ENCODE measurements around the gene HNRNPH3.

HNRNPH3 gene

GRCh38 chr10:68331455-68332258, at the start of gene HNRNPH3:
Gene HNRNPH3 (plus strand): TSS chr10:68332064. CDS start chr10:68337222, 5,158 bp downstream.
- H3K79me2 ChIP-seq (ENCODE audit: control insufficient read depth, low read length) = peaks cover 59% of the 10 kb centered on the region

GRCh38 chr10:68284062-68285001, 47.5 kb upstream of the HNRNPH3 start:
- no peaks in the 10 kb centered on the region for H3F3A ChIP-seq (ENCODE audit: control insufficient read depth, insufficient read depth)
- H3K9me2 ChIP-seq (replicated peaks; ENCODE audit: control insufficient read depth, low read length) = no peaks in the 10 kb centered on the region
- no peaks in the 10 kb centered on the region for H3K9me3 ChIP-seq (ENCODE audit: control insufficient read depth, insufficient read depth, low read length)
- no peak overlapping the region for H3K4me3 ChIP-seq (ENCODE audit: low read length)
- H3K79me2 ChIP-seq (ENCODE audit: control insufficient read depth, low read length) = no peaks in the 10 kb centered on the region
- no peaks in the 10 kb centered on the region for H3K36me3 ChIP-seq (ENCODE audit: control insufficient read depth, low read length)
- no peaks in the 10 kb centered on the region for H3K27me3 ChIP-seq (ENCODE audit: control insufficient read depth, low read length)
- peaks cover 7% of the 10 kb centered on the region for H3K4me1 ChIP-seq (ENCODE audit: control insufficient read depth, low read length)
- no peak overlapping the region for H3K27ac ChIP-seq (ENCODE audit: low read depth, low read length)
- TF ChIP-seq EZH2phosphoT487 (IDR thresholded peaks at IDR 0.05; ENCODE audit: borderline replicate concordance, low read length) = no peak
- TF ChIP-seq CTCF (IDR thresholded peaks at IDR 0.05; ENCODE audit: low read depth, low read length, poor library complexity, severe bottlenecking) = no peak
- no peak overlapping the region for H3K4me2 ChIP-seq (ENCODE audit: low read length)
- H4K20me1 ChIP-seq (ENCODE audit: control insufficient read depth, insufficient read depth, low read depth, low read length) = no peaks in the 10 kb centered on the region

More at GRCh38 chr10:68331455-68332258, at the start of gene HNRNPH3:
- no peaks in the 10 kb centered on the region for H3K27me3 ChIP-seq (ENCODE audit: control insufficient read depth, low read length)
- no peak for TF ChIP-seq EZH2phosphoT487 (IDR thresholded peaks at IDR 0.05; ENCODE audit: borderline replicate concordance, low read length)
- no peak for TF ChIP-seq CTCF (IDR thresholded peaks at IDR 0.05; ENCODE audit: low read depth, low read length, poor library complexity, severe bottlenecking)
- H3K27ac ChIP-seq (ENCODE audit: low read depth, low read length) = peak within 1 kb of the TSS; percentile 87
- H3K4me1 ChIP-seq (ENCODE audit: control insufficient read depth, low read length) = peaks cover 68% of the 10 kb centered on the region
- peak within 1 kb of the TSS; percentile 83 for H3K4me3 ChIP-seq (ENCODE audit: low read length)
- peaks cover 12% of the 10 kb centered on the region; the same call in 1 of the 2 replicates for H3F3A ChIP-seq (ENCODE audit: control insufficient read depth, insufficient read depth)
- H4K20me1 ChIP-seq (ENCODE audit: control insufficient read depth, insufficient read depth, low read depth, low read length) = peaks cover 33% of the 10 kb centered on the region
- peak within 1 kb of the TSS; percentile 87 for H3K4me2 ChIP-seq (ENCODE audit: low read length)
- H3K9me2 ChIP-seq (replicated peaks; ENCODE audit: control insufficient read depth, low read length) = no peaks in the 10 kb centered on the region
- peaks cover 46% of the 10 kb centered on the region for H3K36me3 ChIP-seq (ENCODE audit: control insufficient read depth, low read length)
- H3K9me3 ChIP-seq (ENCODE audit: control insufficient read depth, insufficient read depth, low read length) = no peaks in the 10 kb centered on the region

GRCh38 chr10:68288717-68289116, 43.1 kb upstream of the HNRNPH3 start:
- no peak for TF ChIP-seq EZH2phosphoT487 (IDR thresholded peaks at IDR 0.05; ENCODE audit: borderline replicate concordance, low read length)
- TF ChIP-seq CTCF (IDR thresholded peaks at IDR 0.05; ENCODE audit: low read depth, low read length, poor library complexity, severe bottlenecking) = no peak
- Histone ChIP-seq H3F3A (ENCODE audit: control insufficient read depth, insufficient read depth) (no peaks in the 10 kb centered on the region), H3K79me2 (ENCODE audit: control insufficient read depth, low read length) (no peaks in the 10 kb centered on the region), H3K4me2 (ENCODE audit: low read length) (no peak overlapping the region), H3K27ac (ENCODE audit: low read depth, low read length) (no peak overlapping the region), H3K9me2 (replicated peaks; ENCODE audit: control insufficient read depth, low read length) (no peaks in the 10 kb centered on the region), H3K9me3 (ENCODE audit: control insufficient read depth, insufficient read depth, low read length) (no peaks in the 10 kb centered on the region), H3K4me1 (ENCODE audit: control insufficient read depth, low read length) (peaks cover 7% of the 10 kb centered on the region), H3K4me3 (ENCODE audit: low read length) (no peak overlapping the region), H3K36me3 (ENCODE audit: control insufficient read depth, low read length) (no peaks in the 10 kb centered on the region), H4K20me1 (ENCODE audit: control insufficient read depth, insufficient read depth, low read depth, low read length) (no peaks in the 10 kb centered on the region), H3K27me3 (ENCODE audit: control insufficient read depth, low read length) (no peaks in the 10 kb centered on the region)
